ENCODE measurements around the gene ELF4. TPM values are rescaled to one million over a fixed set of nuclear protein-coding genes. Genes with fewer than 3 reads are reported as not detected.

ELF4 gene
- total RNA-seq, 1 experiment from 2014 or later, result 1.9 TPM

- Mint-ChIP-seq H3K27ac (no peak overlapping the region), H3K4me1 (peaks cover 8% of the 10 kb centered on the region), H3K36me3 (no peaks in the 10 kb centered on the region), H3K9me3 (no peaks in the 10 kb centered on the region), H3K27me3 (ENCODE audit: low read depth) (peaks cover 25% of the 10 kb centered on the region), H3K4me3 (peak overlapping the region; percentile 61)
- TF ChIP-seq USF2 (CRISPR knock-in tag; IDR thresholded peaks at IDR 0.05), result no peak
- TF ChIP-seq JUN (CRISPR knock-in tag; IDR thresholded peaks at IDR 0.05), result no peak
- no peak for TF ChIP-seq AR (CRISPR knock-in tag; IDR thresholded peaks at IDR 0.05)
- POLR2A ChIA-PET, result interaction anchor here (1.0 to 1.3 kb wide), 2 partner anchors 9 to 44 kb away, joined by 3 read pairs; partner anchors contain the start of gene AIFM1
- ATAC-seq (no peak; the same call in 1 of the 2 replicates), DNase-seq (ENCODE audit: low spot score) (no peak)
- CTCF ChIA-PET, result interaction anchor here (0.7 to 2.8 kb wide), 11 partner anchors 9 to 1337 kb away, joined by 3 to 25 read pairs (median 6); partner anchors contain the start of genes AIFM1 and ELF4
Observed at GRCh38 chrX:130121505-130121800, 11.2 kb upstream of the ELF4 start.

- Mint-ChIP-seq H3K9me3 (no peaks in the 10 kb centered on the region), H3K36me3 (no peaks in the 10 kb centered on the region), H3K4me1 (peaks cover 8% of the 10 kb centered on the region), H3K27me3 (ENCODE audit: low read depth) (peaks cover 25% of the 10 kb centered on the region), H3K4me3 (peak overlapping the region; percentile 61), H3K27ac (no peak overlapping the region)
- POLR2A ChIA-PET, result interaction anchor here (0.7 to 1.3 kb wide), 3 partner anchors 9 to 44 kb away, joined by 3 to 4 read pairs (median 3); partner anchors contain the start of gene AIFM1
- DNase-seq (ENCODE audit: low spot score), result peak; percentile 77
- peak; percentile 79 for ATAC-seq
- TF ChIP-seq CREB1 (CRISPR knock-in tag; IDR thresholded peaks at IDR 0.05) (no peak), CTCF (IDR thresholded peaks at IDR 0.05) (peak; percentile 41; the same call in 1 of the 2 replicates), ZNF121 (CRISPR knock-in tag; IDR thresholded peaks at IDR 0.05) (0 out of 2 replicates have a peak, but pooled peaks have one; percentile 7), MAX (CRISPR knock-in tag; IDR thresholded peaks at IDR 0.05) (peak; percentile 40; the same call in 1 of the 2 replicates), PRRX2 (CRISPR knock-in tag; IDR thresholded peaks at IDR 0.05) (no peak), HMGXB4 (CRISPR knock-in tag; IDR thresholded peaks at IDR 0.05) (peak; percentile 89), FOXP4 (CRISPR knock-in tag; IDR thresholded peaks at IDR 0.05) (0 out of 2 replicates have a peak, but pooled peaks have one; percentile 44), ZSCAN18 (CRISPR knock-in tag; IDR thresholded peaks at IDR 0.05) (no peak), ZNF263 (CRISPR knock-in tag; IDR thresholded peaks at IDR 0.05; ENCODE audit: low read depth) (peak; percentile 65), E2F5 (CRISPR knock-in tag; IDR thresholded peaks at IDR 0.05) (peak; percentile 84; the same call in 1 of the 2 replicates), ETV6 (CRISPR knock-in tag; IDR thresholded peaks at IDR 0.05) (peak; percentile 65; the same call in 1 of the 2 replicates)
- CTCF ChIA-PET, result interaction anchor here (0.6 to 2.8 kb wide), 13 partner anchors 9 to 1337 kb away, joined by 3 to 25 read pairs (median 6); partner anchors contain the start of genes AIFM1 and ELF4
Observed at GRCh38 chrX:130120746-130121504, 10.6 kb upstream of the ELF4 start.

Measured in WTC11 (cell line).